ENCODE results near the gene JPH2. TPM values are rescaled to one million over a fixed set of nuclear protein-coding genes. Genes with fewer than 3 reads are reported as not detected.

Gene JPH2
- total RNA-seq, 1 experiment from 2014 or later = 0.17 TPM

GRCh38 chr20:44188752-44189151 is 1.8 kb upstream of the JPH2 start (continued):
- TF ChIP-seq ZBTB33 (IDR thresholded peaks at IDR 0.05; ENCODE audit: extremely low read depth, insufficient replicate concordance, low read length) (no peak), POLR2AphosphoS5 (IDR thresholded peaks at IDR 0.05; ENCODE audit: low read depth, low read length) (no peak), ZNF274 (IDR thresholded peaks at IDR 0.05; ENCODE audit: low read depth, low read length) (no peak)

DNA sequence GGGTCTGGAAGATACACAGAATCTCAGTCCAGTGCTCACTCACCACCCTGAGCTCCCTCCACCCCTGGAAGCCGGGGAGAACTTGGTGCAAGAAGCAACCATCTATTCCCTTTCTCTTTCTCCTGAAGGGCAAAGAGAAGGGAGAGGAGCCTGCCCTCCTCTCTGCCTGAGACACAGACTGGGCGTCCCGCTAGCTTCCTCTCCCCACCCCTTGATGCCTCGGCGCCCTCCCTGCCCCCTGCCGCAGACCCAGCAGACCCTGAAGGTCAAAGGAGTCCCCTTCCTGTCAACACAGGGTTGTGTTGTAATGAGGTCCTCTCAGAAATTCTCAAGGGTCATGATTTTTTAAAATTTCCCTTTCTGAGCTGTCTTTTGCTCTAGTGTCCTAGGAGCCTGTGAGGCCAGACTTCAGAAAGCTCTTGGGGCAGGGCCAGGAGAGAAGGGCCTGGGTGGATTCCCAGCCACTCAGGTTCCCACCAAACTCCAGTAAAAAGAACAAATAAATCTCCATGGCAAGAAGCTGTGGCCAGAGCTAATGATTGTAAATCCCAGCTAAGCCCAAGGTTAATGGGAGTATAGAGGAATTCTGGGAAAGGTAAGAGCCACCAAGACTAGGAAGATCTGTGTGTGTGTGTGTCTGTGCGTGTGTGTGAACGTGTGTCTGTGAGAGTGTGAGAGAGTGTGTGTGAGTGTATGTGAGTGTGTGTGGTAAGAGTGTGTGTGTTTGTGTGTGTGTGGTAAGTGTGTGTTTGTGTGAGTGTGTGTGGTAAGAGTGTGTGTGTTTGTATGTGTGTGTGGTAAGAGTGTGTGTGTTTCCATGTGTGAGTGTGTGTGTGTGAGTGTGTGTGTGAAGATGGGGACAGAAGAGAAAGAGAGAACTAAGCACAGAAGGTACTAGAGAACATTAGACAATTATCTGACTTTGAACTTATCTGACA is 1.1 kb upstream of the JPH2 start:
- Histone ChIP-seq H3K4me2 (ENCODE audit: low read length) (peak overlapping the region; percentile 71), H2AFZ (ENCODE audit: low read depth, low read length, poor library complexity, severe bottlenecking) (peak overlapping the region; percentile 55), H3K79me2 (ENCODE audit: insufficient read depth, low read length) (no peaks in the 10 kb centered on the region), H3K9me2 (ENCODE audit: insufficient read depth) (no peaks in the 10 kb centered on the region), H3K27ac (ENCODE audit: low read depth, low read length) (no peak overlapping the region), H3K9me3 (ENCODE audit: control insufficient read depth in 1 of 2, insufficient read depth in 1 of 2, low read depth in 1 of 2, low read length in 2 of 2) (no peaks in the 10 kb centered on the region), H4K20me1 (ENCODE audit: insufficient read depth) (no peaks in the 10 kb centered on the region), H3K36me3 (ENCODE audit: control insufficient read depth in 1 of 2, insufficient read depth in 2 of 2, low read length in 2 of 2) (no peaks in the 10 kb centered on the region), H3K9ac (ENCODE audit: low read length) (0 out of 2 replicates have a peak overlapping the region, but pooled peaks have one; percentile 26), H3K4me3 (replicated peaks in 1 of 2; ENCODE audit: low read depth in 1 of 2, low read length in 2 of 2) (peak overlapping the region in 1 of 2 experiments; percentile 30; a peak in 1 of 4 replicates), H3K4me1 (ENCODE audit: control insufficient read depth in 1 of 2, insufficient read depth in 2 of 2, low read length in 2 of 2) (peaks cover 16 to 22% of the 10 kb centered on the region in 2 experiments), H3K27me3 (ENCODE audit: insufficient read depth, low read length) (no peaks in the 10 kb centered on the region)
- no TSS peak for BruUV-seq (replicated peaks)
- POLR2A ChIA-PET = interaction anchor here (1.3 kb wide), 1 partner anchor 71 kb away, joined by 4 read pairs; no protein-coding TSS in a partner anchor
- RAD21 ChIA-PET (ENCODE audit: low non-redundant PET in 1 of 2, low total read pairs in 2 of 2, uncharacterized antibody in 2 of 2, unreplicated experiment in 2 of 2) = interaction anchor here (1.4 to 3.3 kb wide), 2 partner anchors 71 kb away, joined by 6 to 21 read pairs; no protein-coding TSS in a partner anchor
- intact Hi-C loops (cut with micrococcal nuclease) = no loop called here
- DNase-seq (ENCODE audit: low read depth, low spot score) (no peak), ATAC-seq (peak; percentile 31)
- CTCF ChIA-PET = interaction anchor here (1.2 to 6.7 kb wide), 5 partner anchors 8 to 739 kb away, joined by 3 to 197 read pairs (median 13); no protein-coding TSS in a partner anchor
- TF ChIP-seq ZFX (IDR thresholded peaks at IDR 0.05) (no peak), JUND (IDR thresholded peaks at IDR 0.05) (no peak), MAX (IDR thresholded peaks at IDR 0.05) (no peak), RAD21 (IDR thresholded peaks at IDR 0.05; ENCODE audit: low read depth) (no peak), CTCF (IDR thresholded peaks at IDR 0.05 in 2 of 3, conservative IDR thresholded peaks at IDR 0.05 in 1 of 3; ENCODE audit: borderline replicate concordance in 1 of 3, insufficient read depth in 1 of 3, low read depth in 2 of 3, low read length in 2 of 3) (no peak)
